Stimulated activated CD8-positive, alpha-beta memory T cell treated with anti-CD3 and anti-CD28 coated beads, Interleukin-4, amount 100 ng/mL, for 24 hours (primary cell): ENCODE data around the gene LCE1E.

Experiments used
- DNase-seq: peaks from one replicate; pipeline ENCODE4 v3.0.0-alpha.2; 2020; ENCODE audit warnings: low read depth

LCE1E gene, protein sequence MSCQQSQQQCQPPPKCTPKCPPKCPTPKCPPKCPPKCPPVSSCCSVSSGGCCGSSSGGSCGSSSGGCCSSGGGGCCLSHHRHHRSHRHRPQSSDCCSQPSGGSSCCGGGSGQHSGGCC

DNA sequence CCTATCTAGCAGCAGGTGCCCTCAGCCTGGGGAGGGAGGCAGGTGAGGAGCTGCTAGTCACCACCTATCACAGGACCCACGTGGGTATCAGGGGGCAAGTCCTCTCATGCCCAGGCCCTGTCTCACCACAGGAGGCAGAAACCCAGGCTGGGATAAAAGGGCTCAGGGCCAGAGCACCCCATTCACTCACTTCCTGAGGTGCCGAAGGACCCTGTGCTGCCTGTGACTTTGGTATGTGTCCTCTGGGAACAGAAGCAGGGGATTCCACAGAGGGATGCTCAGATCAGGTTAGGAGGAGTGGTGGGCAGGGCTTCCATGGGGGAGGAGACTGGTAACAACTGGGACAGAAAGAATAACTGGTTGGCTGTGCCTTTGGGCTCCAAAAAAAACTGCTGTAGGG is at the start of gene LCE1E:
TSS of gene LCE1E (plus strand) at position 181 of the 400 bp plus-strand sequence. CDS start 1,043 bp downstream, outside the sequence.
- DNase-seq, result no peak

DNA sequence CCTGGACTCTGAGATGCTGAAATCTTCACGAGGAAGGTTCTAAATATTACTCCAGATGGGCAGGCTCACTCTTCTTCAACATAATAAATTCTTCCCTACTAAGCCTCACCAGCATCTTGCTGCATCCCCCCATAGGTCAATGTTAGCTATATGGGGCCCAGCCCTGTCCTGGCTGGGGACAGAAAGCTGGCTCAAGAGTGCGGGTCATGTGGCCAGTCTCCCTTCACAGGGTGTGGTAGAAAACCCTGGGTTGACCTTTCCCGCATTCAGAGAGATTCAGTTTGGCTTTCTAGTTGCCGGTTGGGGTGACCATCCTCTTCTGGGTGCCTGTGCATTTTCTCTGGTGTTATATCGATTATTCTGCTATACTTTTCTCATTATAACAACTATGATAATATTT is 48.1 kb upstream of the LCE1E start:
- no peak for DNase-seq

DNA sequence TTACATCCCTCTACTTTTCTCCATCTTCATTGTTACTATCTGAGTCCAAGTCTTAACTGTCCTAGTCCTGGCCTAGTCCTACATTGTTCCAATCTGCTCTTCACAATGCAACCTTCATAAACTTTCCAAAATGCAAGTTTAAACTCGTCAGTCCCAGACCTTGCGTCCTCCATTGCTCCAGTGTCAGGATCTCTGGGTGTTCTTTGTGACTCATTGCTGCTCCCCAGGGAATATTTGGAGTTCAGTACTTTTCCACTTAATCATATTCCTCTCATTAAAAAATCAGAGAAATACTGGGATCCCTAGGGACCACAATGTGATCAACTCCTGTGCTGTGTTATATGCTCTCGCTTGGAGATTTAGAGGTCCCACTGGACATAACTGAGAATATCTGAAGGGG is 46.2 kb upstream of the LCE1E start:
- DNase-seq, result no peak

DNA sequence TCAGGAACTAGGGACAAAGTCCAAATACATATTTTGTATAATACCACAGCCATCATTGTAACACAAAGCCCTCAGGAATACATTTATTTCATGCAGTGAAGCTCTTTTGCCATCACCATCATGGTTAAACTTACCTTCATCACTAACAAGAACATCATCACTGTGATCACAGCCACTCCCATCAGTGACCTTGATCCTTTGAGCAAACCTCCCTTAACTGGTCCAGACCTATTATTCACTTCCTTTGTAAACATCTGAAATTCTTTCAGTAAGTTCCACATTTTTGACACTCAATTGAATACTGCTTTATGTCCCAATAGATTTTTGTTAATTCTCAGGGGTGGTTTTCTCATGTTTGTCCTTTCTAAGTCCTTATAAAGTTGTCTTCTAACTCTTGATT is 44.4 kb upstream of the LCE1E start:
- DNase-seq, result no peak

DNA sequence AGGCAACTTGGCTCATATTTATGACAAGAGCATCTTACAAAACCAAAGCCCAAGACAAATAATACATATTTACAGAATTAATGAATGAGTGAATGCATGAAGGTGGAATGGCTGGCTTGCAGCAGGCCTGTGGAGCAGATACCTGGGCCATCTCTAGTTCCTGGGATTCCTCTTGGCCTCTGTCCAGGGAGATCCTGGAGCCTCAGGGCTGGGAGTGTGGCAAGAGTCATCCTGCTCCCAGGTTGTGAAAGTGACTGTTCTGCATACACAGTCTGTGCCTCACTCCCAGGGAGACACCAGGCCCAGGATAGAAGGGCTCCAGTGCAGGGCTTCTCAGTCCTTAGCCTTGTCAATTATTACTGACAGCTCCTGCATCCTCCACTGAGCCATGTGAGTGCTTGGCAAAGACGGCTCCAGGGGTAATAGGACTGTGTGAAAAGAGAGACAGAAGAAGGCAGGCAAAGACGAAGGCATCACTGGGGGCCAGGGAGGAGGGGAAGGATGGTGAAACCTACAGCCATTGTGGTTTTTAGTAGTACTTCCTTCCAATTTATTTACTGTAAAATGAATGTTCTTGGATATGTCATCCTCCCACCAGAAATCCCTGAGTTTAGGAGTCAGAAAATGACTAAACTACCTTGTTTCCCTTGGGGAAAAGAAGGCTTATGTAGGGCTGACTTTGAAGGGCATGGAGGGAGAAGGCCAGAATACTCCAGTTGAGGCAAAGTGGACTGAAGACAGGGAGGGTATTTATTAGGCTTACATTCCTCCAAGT is 42.5 kb upstream of the LCE1E start:
- DNase-seq, result no peak

DNA sequence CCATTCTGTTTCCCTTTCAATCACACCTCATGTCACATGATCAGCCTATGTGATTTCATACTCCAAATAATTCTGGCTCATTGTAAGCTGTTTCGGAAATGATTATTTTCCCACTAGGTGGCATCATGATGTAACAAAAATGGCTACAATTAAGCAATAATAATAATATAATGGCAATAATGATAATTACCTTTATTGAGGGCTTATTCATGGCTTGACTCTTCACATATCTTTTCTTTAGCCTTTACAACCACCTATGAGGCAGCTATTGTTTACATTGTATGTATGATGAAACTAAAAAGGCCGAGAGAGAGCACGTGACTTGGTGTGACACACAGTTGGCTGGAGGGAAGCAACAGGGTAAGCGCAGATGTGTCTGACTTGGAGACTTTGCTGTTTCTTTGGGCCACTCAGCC is 40.8 kb upstream of the LCE1E start:
- DNase-seq, result no peak

DNA sequence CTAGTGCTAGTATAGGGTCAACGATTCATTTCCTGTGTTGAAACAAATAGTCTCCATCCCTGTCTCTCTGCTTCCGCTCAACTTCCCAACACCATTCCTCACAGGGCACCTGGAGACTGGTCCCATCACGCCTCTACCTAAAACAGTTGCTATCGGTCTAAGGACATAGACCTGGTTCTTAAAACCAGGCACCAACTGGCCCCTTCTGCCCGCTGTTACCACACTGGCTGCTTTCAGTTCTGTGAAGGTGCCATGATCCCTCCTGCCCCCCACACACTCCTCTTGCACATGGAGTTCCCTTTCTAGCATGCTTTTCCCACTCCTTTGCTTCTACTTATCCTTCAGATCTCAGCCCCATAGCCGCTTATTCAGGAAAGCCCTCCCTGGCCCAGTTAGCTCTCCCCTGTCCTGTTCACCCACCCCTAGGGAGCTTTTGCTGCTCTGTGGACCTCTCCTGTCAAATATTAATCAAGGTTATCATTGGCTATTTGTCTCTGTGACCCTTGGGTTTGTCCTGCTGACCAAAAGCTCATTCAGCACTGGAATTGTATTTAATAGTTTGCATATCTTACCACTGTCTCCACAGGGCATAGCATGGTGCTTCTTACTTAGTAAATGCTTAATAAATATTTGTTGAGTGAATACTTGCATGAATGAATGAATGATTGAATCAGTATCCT is 40.2 kb upstream of the LCE1E start:
- DNase-seq, result no peak

DNA sequence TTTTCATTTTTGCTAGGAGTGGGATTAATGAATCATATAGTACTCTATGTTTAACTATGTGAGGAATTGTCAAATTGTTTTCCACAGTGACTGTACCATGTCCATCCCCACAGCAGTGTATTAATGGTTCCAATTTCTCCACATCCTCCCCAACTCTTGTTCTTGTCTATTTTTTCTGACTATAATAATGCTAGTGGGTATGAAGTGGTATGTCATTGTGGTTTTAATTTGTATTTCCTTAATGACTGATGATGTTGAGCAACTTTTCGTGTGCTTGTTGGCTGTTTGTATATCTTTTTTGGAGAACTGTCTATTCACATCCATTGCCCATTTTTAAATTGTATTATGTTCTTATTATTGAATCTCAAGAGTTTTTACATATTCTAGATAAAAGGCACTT is 38.2 kb upstream of the LCE1E start:
- DNase-seq, result no peak

DNA sequence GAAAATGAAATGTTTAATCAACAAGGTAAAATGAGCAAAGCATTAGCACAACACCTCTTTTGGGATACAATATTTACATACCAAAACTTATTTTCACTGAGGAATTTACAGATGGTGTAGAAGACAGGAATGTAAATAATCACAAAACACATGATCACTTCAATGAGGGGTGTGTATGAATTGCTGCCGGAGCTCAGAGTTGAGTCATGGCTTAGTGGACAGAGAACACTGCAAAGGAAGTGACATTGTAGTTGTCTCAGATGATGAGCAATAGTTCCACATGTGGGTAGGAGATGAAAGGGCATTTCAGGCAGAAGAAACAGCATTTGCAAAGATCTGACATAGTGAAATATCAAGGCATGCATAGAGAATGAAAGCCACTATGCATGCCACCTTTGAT is 33.8 kb upstream of the LCE1E start:
- DNase-seq, result no peak

DNA sequence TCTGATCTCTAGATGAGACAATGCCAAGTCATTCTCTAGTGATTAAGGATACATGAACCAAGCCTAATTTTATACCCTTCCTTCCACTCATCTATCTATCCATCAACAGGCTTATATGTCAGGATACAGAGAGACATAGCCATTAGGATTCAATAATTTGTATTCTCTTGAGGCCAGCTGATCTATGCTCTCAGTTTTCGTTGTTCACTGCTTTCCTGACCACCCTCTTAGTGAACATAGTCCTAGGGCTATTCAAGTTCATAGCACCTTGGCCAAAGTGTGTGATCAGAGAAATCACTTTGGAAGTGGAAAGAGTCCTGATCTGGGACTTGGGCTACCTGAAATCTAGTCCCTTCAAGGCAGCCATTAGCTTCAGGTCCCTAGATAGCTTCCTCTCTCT is 32.5 kb upstream of the LCE1E start:
- DNase-seq, result no peak

DNA sequence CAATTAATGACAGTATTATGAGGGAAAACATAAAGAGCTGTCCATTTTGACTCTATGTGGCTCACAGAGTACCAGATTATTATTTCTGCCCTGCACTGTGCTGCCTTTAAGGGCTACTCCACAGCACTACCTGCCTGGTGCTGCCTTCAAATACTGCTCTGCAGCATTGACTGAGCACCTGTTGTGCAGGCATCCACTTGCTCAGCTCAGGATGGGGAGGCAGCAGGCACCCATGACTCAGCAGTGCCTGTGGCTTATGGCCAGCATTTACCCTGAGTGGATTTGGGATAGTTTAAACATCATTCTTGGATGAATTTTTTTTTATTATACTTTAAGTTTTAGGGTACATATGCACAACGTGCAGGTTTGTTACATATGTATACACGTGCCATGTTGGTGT is 29.2 kb upstream of the LCE1E start:
- no peak for DNase-seq

DNA sequence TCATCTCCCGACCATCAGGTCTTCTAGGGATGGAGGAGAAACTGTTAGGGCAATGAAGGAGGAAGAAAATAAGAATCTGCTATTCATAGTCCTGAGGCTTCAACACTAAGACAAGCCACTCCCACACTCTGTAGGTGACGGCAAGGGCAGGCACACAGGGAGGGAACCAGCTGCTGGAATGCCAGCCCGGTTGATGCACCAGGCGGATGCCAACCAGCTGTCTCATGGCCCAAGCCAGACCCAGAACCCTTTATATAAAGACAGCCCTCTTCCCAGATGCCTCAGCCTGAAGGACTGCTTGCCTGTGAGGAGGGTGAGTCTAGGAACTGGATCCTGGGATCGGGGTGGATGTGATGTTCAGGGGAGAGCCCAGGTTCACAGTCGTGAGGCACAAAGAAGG is 28.3 kb upstream of the LCE1E start, which contains the start of gene KPRP:
TSS of gene KPRP (plus strand) at position 279 of the 400 bp plus-strand sequence. CDS start 1,564 bp downstream, outside the sequence.
- no peak for DNase-seq

DNA sequence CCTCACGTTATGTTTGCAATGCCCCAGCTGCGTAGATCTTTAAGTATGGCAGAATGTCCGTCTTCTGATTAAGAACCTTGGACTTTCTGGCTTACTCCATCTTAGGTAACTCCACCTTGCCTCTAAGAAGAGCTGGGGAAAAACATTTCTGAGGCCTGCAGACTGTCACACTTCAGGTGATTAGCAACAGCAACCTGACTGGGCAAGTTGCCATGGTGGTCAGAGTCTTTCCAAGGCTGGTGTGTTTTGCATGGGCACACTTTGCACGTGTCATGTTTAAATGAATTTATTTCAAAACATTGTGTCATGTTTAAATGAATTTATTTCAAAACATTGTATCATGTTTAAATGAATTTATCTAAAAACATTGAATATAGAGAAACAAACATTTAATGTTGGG is 27.4 kb upstream of the LCE1E start:
- DNase-seq, result no peak

DNA sequence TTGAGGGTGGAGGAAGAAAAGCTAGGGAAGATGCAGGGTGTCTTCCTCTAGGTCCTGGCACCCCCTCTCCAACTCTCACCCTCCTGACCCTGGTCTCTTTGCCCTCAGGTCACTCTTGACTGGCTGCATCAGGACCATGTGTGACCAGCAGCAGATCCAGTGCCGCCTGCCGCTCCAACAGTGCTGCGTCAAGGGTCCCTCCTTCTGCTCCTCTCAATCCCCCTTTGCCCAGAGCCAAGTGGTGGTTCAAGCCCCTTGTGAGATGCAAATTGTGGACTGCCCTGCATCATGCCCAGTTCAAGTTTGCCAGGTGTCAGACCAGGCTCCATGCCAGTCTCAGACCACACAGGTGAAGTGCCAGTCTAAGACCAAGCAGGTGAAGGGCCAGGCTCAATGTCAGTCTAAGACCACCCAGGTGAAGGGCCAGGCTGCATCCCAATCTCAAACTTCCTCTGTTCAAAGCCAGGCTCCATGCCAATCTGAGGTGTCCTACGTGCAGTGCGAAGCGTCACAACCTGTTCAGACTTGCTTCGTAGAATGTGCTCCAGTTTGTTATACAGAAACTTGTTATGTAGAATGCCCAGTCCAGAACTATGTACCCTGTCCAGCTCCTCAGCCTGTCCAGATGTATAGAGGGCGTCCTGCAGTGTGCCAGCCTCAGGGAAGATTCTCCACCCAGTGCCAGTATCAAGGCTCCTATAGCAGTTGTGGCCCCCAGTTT is 26.4 kb upstream of the LCE1E start:
- DNase-seq, result no peak

DNA sequence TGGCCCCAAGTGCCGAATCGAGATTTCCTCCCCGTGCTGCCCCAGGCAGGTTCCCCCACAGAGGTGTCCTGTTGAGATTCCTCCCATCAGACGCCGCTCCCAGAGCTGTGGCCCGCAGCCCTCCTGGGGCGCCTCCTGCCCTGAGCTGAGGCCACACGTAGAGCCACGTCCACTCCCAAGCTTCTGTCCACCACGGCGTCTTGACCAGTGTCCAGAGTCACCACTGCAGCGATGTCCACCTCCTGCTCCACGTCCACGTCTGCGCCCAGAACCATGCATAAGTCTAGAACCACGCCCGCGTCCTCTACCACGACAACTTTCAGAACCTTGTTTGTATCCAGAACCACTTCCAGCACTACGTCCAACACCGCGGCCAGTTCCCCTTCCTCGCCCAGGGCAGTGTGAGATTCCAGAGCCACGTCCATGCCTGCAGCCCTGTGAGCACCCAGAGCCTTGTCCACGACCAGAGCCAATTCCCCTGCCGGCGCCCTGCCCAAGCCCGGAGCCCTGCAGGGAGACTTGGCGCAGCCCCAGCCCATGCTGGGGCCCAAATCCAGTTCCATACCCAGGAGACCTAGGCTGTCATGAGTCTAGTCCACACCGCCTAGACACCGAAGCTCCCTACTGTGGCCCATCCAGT is 25.4 kb upstream of the LCE1E start:
- no peak for DNase-seq

DNA sequence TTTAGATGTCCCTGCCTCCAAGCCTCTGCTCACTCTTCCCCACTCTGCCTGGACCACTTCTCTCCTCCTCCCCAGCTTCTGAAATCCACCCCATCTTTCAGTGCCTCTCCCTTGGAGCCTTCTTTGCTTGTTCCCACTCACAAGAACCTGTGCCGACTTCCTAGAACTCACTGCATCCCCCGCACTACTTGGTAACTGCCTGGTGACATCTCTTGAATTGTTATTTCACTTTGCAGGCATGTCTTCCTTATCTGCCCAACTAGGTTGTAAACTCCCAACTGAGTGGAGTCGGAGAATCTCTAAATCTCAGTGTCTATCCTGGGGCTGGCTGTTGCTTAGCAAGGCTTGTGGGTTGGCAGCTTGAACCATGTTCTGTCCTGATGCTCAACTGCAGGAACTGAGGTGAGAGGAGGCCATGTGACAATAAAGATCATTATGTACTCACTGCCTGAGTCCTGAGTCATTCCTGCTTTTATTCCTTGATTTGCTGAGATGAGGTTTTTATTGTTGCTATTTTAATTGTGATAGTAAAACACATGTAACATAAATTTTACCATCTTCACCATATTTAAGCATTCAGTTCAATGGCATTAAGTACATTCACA is 24.3 kb upstream of the LCE1E start:
- DNase-seq, result no peak

DNA sequence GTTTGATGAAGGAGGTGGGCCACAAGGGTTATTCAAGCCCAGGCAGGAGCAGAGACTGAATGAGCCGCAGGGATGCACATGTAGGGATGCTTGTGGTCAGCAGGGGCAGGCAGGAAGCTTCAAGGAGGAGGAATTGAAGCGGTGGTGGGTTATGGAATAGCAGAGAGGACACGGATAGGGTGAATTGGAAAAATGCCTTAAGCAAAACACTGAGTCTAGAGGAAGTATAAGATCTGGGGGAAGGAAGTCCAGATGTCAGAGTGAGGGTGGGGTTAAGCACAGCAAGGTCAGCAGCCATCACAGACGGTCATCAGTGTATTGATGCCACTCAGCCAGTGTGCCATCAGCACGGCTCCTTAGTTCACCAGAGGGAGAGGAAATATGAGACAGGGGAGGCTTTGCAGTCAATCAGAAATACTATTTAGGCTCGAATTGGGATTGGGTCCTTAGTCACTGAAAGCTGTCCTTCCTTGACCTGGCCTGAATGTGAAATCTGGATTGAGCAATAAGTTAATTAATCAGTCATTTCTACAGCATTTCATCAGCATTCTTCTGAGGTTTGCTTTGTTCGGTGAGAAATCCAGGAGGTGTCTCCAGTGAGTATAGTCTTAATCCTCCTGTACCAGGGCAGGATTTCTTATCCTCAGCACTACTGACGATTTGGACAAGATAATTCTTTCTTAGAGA is 17.1 kb upstream of the LCE1E start:
- DNase-seq, result no peak

DNA sequence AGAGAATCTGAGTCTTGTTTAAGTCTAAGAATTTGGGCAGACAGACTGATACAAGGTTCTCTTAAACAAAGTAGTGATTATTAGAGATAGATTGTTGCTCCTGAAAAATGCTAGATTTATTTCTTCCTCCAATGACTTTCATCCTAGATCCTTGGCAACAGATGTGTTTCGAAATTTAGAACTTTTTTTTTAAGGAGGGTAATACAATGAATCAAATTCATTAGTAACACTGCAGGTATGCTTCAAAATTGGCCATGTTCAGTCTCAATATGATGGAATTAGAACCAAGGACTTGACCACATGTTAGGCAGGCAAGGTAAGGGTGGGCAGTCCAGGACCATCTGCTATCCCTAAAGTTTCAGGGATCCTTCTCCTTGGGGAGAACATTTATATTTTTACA is 15.6 kb upstream of the LCE1E start:
- no peak for DNase-seq

DNA sequence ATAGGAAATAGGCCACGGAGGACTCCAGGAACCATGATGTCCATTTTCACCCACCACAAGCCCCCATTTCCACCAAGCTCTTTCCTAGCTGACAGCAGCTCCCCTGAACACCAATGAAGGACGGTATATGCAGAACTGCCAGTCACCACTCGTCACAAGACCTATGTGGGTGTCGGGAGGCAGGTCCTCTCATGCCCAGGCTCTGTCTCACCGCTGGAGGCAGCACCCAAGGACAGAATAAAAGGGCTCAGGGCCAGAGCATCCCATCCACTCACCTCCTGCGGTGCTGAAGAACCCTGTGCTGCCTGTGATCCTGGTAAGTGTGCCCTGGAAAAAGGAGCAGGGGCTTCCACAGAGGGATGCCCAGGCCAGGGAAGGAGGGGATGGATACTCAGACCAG is 11.2 kb upstream of the LCE1E start, which contains the start of gene LCE1F:
TSS of gene LCE1F (plus strand) at position 266 of the 400 bp plus-strand sequence. CDS start 1,232 bp downstream, outside the sequence.
- no peak for DNase-seq

DNA sequence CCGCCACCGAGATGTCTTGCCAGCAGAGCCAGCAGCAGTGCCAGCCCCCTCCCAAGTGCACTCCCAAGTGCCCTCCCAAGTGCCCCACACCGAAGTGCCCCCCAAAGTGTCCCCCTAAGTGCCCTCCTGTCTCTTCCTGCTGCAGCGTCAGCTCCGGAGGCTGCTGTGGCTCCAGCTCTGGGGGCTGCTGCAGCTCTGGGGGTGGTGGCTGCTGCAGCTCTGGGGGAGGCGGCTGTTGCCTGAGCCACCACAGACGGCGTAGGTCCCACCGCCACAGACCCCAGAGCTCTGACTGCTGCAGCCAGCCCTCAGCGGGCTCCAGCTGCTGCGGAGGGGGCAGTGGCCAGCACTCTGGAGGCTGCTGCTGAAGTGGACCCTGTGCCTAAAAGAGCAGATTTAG is 9.7 kb upstream of the LCE1E start:
- DNase-seq, result no peak

DNA sequence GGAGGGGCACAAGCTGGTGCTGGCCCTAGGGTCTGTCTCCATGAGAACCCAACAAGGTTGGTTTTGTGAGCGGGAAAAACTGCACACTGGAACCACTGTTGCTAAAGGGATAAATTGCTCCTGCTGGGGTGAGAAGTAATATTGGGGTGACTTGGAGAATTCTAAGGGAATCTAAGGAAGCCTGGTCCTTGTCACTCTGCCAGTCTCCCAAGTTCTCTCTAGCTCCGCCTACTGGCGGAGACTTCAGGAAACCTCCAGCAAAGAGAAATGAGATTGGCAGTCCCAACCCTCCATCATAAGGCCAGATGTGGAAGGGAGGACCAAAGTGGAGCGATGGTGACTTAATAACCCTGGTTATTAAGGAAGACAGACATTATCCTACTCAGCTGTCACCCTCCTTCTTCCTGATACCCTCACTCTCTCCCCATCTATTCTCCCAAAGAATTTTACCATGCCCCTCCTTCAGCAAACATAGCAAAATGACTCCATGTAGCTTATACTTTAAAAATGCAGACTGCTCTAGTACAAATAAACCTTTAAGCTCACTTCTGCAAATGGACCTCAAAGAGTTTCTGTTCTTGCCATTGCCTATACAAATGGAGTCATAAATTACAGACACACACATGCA is 8.4 kb upstream of the LCE1E start:
- no peak for DNase-seq
